AG09309 (cell line): Measurements from ENCODE around the gene NRROS.
"Not testable (repeated sequence)": the region's sequence is repeated elsewhere in the genome, so short reads cannot be mapped to it uniquely, and the experiment has no call there.

Experiments
- DNase-seq: peaks from one replicate; pipeline ENCODE4 v3.0.0-alpha.2; 2010; ENCODE audit warnings: low read depth
- H3K4me3 ChIP-seq: 2 replicates; pipeline ENCODE4 v1.5.1; 2011; ENCODE audit warnings: mild to moderate bottlenecking, low read depth, low read length, moderate library complexity; ENCODE audit not compliant: control insufficient read depth
- CTCF ChIP-seq: IDR thresholded peaks from 2 replicates; pipeline ENCODE4 v1.5.1; 2011; ENCODE audit warnings: mild to moderate bottlenecking, low read depth, low read length, inconsistent platforms; ENCODE audit not compliant: insufficient read depth, control insufficient read depth; ENCODE audit errors: missing control alignments

Gene NRROS

GRCh38 chr3:196603683-196604082 is 35.8 kb upstream of the NRROS start:
- DNase-seq, result no peak
- no peak overlapping the region for H3K4me3 ChIP-seq
- no peak for TF ChIP-seq CTCF

DNA sequence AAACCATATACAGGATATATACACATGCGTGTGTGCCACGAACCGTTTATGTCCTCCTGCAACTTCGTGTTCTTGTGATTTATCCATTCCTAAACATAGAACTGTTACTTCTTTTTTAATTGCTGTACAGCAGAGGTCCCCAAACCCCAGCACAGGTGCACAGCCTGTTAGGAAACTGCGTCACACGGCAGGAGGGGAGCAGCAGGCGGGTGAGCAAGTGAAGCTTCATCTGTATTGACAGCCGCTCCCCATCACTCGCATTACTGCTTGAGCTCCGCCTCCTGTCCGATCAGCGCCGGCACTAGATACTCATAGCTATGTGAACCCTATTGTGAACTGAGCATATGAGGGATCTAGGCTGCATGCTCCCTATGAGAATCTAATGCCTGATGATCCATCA is 34.9 kb upstream of the NRROS start:
- H3K4me3 ChIP-seq, result no peak overlapping the region
- no peak for DNase-seq
- no peak for TF ChIP-seq CTCF

GRCh38 chr3:196608693-196609092 is 30.8 kb upstream of the NRROS start:
- H3K4me3 ChIP-seq, result no peak overlapping the region
- no peak for TF ChIP-seq CTCF
- DNase-seq, result no peak

- peak; percentile 13 for DNase-seq
- peak; percentile 91 for TF ChIP-seq CTCF
- no peak overlapping the region for H3K4me3 ChIP-seq
These were observed 30.1 kb upstream of the NRROS start for GRCh38 chr3:196609343-196609775.

GRCh38 chr3:196609805-196610515 is 29.5 kb upstream of the NRROS start:
- H3K4me3 ChIP-seq, result no peak overlapping the region
- no peak for DNase-seq
- no peak for TF ChIP-seq CTCF

- TF ChIP-seq CTCF, result no peak
- H3K4me3 ChIP-seq, result no peak overlapping the region
- DNase-seq, result no peak
These were observed 27.6 kb upstream of the NRROS start for GRCh38 chr3:196611761-196612483.

- DNase-seq, H3K4me3 ChIP-seq: not testable (repeated sequence)
These were observed 24.3 kb upstream of the NRROS start for GRCh38 chr3:196615234-196615633.
